Tongue (tissue), 2 donors: ENCODE results near the gene EDN3. TPM values are rescaled to one million over a fixed set of nuclear protein-coding genes. Genes with fewer than 3 reads are reported as not detected.
"Not testable (repeated sequence)": the region's sequence is repeated elsewhere in the genome, so short reads cannot be mapped to it uniquely, and the experiment has no call there.

Experiments
- DNase-seq: peaks from one replicate; pipeline ENCODE4 v3.0.0-alpha.2; 2015
- total RNA-seq: library from RNA; depleted of rRNA; stranded (reverse); fragments of >200 nt; gene quantifications from one replicate; pipeline ENCODE4 v1.2.3, GENCODE V29; 2014

The EDN3 gene
- total RNA-seq, 1 donor from 2014 or later, result 22.7 TPM

DNA sequence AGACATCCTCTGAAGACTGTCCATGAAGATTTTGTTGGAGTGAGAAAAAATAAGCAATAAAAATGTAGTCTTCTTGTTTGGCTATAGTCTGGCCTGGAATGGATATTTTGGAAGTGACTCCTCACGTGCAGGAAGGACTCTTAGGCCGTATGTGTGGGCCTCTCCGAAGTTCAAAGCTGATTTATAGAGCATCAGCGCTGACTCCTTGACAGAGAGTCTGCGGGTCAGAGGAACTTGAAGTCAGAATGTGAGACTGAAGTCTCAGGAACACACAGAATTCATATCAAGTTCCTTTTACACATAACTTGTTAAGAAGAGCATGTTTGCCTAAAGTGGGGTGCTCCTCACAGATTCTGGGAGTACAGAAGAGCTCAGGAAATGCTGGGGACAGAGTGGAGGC, 36.1 kb downstream of the EDN3 start:
- DNase-seq, result no peak

DNA sequence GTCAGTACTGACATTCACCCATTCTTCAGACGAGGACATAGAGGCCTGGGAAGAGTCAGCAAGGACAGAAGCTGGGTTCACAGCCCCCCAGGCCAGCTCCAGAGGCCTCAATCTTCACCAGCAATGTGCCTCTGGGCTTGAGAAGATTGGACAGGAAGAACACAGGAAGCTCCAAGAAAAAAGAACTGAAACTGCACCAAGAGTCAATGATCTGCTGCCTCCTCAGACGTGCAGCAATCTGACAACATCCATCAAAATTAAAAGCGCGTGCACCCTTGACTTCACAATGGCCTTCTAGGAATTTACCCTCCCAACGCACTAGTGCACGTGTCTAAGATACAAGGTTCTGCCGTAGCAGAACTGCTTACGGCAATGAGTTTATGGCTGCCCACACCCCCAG, 38.0 kb downstream of the EDN3 start:
- DNase-seq, result not testable (repeated sequence)

DNA sequence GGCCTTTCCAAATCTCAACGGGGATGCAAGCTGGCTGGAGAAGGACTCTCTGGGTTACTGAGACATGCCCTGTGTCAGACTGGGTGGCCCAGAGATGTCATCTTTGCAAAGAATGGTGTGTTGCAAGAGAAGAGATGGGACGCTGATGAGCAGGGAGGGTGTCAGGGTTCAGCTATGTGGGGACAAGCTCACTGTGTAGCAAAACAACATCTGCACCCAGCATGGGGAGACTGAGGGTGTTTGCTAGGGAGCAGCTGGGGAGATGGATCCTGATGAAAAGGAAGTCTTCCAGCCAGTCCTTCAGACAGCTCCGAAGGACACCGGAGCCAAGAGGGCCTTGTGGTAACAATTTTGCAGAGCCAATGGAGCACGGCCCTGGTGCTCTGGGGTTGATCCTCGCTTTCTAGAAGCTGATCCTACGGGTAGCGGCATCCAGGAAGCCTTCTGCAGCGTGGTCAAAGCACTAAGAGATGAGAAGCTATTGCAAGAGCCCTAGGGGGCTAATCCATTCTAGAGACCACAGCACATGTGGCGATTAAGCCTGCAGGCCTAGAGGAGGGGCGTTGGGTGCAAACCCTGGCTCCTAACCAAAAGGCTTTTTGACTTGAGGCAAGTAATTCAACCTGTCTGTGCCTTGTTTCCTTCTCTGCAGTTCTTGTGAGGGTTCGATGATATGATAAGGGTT, 39.9 kb downstream of the EDN3 start:
- DNase-seq, result no peak

DNA sequence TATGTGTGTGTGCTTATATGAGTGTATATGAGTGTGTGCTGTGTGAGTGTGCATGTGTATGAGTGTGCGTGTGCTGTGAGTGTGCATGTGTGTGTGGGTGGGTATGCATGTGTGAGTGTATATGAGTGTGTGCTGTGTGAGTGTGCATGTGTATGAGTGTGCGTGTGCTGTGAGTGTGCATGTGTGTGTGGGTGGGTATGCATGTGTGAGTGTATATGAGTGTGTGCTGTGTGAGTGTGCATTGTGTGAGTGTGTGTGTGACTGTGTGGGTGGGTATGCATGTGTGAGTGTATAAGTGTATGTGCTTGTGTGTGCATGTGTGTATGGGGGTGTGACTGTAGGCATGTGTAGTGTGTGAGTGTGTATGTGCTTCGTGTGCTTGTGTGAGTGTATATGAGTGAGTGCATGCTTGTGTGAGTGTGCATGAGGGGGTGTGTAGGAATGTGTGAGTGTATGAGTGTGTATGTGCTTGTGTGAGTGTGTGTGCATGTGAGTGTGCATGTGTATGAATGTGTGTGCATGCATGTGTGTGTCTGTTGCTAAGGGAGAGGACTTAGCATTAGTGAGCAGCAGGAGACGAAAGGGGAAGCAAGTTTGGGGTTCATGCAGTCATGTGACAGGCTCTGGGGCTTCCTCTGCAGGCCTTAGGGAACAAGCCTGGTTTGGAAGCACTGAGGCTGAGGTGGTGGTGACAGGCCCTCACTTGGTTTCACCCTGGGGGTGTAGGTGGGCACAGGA, 41.0 kb downstream of the EDN3 start:
- DNase-seq, result not testable (repeated sequence)

DNA sequence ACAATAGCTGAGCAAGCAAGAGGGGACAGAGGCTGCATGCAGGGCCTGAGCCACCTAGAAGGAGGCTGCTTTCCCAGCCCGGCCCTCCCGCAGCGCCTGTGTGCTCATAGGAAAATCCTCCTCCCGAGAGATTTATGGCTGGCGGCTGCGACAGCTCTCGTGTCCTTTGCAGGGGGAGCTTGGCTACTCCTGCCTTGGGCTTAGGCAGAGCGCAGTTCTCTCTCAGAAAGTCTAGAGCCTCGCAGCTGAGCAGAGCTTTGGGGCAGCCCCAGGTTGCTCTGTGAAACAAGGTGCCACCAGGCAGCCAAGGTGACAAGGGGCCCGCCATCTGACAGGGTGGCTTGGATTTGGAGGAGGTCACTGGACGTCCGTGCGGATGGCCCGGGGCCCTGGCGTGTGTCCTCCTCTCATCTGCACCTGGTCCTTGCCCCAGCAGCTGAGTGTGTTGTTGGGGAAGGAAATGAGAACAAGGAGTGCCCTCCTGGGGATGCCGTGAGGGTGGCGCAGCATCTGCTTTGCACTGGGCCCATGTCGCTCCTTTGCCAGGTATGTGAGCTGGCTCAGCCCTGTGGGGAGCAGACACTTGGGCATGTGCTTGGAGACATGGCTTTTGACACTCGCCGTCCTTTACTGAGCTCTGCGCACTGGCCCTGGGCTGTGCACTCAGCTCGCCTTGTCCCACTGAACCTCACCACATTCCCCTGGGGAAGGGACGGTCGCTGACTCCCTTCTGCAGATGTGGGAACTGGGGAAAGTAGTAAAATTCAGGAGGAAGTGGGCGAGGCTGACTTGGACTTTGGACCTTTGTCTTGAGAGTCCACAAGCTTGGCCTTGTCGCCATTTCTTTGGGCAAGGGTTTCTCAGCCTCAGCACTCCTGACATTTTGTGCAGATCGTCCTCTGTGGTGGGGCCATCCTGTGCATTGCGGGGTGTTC, 41.9 kb downstream of the EDN3 start:
- DNase-seq, result no peak

DNA sequence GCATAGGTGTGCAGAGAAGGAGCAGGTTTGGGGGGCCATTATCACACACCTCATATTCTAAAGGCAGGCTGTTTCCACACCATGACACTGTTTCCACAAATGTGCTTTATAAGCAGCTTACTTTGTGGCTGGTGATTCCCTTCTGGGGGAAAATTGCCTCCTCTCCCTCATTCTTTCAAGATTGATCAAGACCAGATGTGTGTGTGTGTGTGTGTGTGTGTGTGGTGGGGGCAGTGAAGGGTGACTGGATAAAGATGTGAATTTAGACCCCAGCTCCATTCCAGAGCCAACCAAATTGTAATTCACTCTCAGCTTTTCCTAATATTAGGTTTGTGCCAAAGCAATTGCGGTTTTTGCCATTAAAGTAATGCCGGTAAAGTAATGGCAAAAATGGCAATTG, 45.6 kb downstream of the EDN3 start:
- DNase-seq, result no peak

DNA sequence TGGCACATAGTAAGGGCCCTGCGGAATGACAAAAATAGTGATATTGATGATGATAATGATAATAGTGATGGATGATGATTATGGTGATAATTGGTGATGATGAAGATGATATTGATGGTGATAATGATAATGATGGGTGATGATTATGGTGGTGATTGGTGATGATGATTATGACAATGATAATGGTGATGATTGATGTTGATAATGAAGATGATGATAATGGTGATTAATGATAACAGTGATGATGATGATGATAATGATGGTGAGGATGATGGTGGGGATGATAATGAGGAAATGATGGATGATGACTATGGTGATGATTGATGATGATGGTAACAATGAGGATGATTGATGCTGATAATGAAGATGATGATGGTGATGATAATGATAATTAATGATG, 48.9 kb downstream of the EDN3 start:
- no peak for DNase-seq

DNA sequence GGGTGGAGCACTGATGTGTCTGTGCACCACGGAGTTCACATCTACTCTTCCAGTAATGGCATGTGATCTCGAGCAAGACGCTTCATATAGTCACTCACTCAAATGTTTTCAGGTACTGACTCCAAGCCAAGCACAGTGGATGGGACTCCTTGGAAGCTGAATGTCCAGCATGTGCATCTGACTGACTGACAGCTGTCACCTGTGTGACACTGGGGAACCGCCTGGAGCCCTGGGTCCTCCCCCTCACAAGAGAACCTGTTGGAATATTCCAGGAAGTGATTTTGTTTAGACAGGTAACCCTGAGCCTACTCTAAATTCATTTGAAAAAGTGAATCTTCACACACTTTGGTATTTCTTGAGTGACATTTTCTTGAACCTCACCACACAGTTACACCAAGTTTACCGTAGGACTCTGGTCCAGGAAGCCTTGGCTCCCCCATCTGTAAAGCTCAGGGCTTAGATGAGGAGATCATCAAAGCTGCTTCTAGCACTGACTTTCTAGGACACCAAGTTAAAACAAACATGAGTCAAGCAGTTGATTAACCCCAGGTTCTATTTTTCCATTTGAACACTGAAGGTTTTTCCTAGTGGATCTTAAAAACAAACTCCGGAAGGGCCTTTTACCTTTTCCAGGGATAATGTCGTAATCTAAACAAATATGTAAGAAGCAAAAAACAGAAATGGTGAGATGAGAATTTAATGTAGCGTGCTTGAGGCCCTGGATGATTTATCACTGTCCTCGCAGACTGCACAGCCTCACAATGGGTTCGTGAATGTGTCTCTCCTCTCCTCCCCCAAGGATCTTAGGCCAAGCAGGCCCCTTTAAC, 50.1 kb downstream of the EDN3 start:
- peak; percentile 73 for DNase-seq

DNA sequence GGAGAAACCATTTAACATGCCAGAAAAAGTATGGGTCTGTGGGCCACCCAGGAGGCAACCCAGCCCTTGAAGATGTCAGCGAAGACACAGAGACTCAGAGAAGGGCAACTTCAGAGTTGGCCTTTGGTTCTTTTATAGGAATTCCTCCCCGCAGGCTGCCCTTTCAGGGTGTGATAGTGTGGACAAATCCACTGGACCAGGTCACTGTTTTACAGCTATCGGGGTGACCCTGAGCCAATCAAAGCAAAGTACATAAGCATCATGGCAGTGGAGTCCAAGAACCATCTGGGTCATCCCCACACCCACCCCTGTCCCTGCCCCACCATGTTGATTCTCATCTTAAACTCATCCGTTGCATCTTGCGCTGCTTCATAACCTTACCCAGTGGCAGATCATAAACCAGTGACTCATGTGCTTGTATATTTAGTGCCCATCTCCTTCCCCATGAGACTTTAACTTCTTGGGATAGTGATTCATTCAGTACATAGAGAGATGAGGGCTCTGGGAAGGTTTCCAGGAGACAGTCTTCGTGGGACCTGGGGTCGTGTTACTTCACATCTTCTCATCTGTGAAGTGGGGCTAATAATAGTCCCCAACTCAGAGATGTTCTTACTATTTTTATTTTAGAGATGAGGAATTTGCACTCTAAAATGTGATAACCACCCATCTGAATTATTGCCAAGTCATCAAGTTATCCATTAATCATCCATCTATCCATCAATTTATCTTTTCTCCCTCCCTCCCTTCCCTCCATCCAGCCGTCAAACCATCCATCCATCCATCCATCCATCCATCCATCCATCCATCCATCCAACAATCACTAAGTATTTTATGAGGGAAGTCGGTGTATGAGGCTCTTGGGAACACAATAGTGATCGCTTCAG, 51.0 kb downstream of the EDN3 start:
- DNase-seq, result no peak

DNA sequence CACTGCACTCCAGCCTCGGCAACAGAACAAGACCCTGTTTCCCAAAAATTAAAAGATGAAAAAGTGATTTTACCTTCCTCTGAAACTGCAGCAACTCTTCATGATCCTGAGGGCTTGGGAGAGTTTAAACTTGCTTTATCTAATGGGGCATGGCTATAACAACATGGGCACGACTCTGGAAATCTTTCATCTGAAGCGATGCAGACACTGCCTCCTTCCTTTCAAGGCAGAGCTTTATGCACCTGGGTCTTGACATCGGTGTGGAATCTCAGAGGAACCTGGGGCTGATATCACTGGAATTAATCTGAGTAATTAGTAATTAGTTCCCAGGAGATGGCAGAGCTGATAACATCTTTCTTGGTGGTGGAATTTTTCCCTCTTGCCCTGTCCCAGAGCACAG, 52.1 kb downstream of the EDN3 start:
- DNase-seq, result no peak

DNA sequence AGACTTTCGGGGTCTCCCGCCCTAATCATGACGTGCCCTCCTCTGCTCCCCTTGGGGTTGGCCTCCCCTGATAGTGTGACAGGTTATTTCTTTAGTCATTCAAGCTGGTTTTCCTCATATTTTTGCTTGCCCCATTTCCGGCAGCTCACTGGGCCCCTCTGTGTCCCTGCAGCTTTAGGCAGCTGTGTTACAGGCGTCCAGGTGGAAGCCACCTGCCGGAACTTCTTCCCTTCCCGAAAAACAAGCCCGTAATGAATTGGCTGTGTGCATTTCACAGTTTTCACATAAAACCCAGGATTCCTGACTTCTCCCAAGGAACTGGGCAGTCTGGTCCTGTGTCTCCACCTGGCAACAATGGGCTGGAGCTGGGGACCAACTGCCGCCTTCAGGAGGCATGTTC, 52.6 kb downstream of the EDN3 start:
- no peak for DNase-seq

DNA sequence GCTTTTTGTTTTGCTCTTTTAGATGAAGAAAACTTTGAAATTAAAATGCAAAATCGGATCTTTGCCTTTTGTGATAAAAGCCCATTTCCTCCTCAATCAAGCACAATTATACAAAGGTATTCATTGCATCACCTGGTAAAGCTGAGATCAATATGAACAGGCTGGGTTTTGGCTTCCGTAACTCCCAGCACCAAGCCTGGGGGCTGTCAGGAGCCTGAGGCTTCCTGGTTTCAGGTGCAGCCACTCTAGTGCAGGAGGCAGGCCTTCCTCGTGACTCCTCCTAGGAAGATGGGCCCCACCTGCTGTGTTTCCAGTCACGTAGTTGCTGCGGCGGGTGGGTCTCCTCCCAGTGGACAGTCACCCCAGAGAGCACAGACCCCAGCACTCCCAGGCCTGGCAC, 54.0 kb downstream of the EDN3 start:
- no peak for DNase-seq

DNA sequence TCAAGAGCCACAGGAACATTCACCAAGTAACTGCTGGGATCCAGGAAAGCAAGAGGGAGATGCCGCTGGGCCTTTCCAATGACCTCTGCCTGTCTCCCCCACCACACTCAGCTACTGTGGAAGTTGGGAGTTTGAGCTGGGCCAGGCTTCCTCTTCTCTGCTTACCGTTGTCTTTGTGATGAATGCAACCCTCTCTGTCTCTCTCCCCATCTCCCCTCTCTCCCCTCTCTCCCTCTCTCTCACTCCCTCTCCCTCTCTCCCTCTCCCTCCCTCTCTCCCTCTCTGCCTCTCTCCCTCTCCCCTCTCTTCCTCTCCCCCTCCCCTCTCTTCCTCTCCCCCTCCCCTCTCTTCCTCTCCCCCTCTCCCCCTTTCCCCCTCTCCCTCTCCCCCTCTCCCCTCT, 54.8 kb downstream of the EDN3 start:
- no peak for DNase-seq

DNA sequence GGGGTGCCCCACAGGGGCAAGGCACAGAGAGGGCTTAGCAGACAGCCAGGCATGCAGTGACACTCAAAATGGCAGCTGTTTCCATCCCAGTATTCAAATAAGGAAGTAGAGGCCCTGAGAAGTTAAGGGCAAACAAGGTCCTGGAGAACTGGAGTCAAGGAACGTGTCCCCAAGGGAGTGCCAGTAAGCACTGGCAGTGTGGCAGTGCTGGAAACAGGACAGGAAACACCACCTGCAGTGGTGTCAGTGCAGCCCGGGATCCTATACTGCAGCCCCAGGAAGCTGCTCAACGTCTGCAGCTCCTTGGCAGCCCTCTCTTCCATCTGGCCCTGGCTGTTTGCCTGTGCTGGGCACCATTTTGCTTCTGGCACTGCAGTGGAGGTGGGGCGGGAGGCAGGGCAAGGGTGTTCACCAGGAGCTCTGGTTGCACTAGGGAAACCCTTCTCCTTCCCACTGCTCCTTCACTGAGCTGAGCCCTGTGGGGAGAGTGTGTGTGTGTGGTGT, 56.3 kb downstream of the EDN3 start:
- peak; percentile 56 for DNase-seq

DNA sequence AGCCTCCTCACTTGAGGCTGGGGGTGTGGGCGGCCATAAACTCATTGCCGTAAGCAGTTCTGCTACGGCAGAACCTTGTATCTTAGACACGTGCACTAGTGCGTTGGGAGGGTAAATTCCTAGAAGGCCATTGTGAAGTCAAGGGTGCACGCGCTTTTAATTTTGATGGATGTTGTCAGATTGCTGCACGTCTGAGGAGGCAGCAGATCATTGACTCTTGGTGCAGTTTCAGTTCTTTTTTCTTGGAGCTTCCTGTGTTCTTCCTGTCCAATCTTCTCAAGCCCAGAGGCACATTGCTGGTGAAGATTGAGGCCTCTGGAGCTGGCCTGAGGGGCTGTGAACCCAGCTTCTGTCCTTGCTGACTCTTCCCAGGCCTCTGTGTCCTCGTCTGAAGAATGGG, 58.4 kb downstream of the EDN3 start:
- DNase-seq, result not testable (repeated sequence)

DNA sequence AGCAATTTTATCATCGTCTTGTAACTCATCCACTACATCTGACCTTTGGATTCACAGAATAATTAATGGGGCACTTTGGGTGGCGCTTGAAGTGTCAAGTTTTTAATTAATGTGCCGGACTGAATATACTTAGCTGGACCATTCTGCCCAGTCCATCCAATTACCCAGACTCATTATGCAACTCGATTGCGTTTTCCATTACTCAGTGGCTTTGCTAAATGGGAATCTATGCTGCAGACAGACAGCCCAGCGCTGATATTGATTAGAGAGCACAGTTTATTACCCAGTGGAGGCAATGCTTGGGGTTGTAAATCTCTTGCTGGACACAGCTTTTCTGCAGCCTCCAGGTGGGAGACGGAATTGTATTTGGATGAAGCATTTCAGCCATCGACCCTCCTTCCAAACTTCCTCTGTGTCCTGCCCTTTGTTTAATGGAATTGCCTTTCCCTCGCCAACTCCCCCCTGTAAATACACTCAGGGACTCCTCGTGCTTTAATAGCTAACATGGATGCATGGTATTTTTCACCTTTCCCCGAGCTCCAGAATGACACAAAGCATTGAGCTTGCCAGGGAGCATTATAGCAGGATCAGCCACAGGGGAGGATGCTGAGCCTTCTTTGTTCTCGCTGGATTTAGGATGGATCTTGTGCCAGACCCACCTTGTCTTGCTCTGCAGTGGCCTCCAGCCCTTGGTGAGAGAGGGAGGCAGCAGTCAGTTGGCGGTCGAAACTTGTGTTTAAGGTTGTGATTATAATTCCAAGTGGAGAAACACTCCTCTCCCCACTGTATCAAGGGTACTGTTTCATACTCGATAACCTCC, 59.7 kb downstream of the EDN3 start:
- peak; percentile 57 for DNase-seq

DNA sequence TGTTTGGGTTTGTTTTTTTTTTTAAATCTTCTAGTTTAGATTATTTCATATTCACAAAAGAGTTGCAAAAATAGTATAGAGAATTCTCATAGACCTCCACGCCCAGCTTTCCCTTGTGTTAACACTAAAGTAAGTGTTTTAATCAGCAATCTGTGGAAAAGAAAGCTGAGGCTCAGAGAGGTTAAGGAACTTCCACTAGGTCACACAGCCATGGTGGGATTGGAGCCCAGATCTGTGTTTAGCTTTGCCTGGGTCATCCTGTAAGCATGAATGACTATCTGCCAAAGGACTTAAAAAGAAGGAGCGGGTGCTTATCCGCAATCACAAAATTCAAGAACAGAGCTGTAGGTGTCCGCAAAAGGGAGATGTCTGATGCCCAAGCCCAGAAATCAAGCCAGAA, 60.5 kb downstream of the EDN3 start:
- DNase-seq, result no peak

DNA sequence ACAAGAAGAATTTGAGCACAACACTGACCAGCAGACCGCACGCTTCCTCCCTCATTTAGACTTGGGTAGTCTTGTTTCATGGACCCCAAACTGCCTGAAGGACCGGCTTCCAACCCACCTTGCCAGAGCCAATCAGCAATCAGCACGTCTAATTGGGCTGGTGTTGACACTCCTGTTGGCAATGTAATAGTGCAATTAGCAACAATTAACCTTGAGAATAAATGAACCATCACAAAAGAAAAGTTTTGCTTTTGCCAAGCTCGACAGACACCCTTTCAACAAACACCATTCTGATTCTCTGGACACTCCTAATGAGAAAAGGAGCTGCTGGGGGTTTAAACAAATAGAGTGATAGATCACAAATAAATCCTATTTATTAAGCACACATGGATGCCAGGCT, 61.0 kb downstream of the EDN3 start:
- no peak for DNase-seq

DNA sequence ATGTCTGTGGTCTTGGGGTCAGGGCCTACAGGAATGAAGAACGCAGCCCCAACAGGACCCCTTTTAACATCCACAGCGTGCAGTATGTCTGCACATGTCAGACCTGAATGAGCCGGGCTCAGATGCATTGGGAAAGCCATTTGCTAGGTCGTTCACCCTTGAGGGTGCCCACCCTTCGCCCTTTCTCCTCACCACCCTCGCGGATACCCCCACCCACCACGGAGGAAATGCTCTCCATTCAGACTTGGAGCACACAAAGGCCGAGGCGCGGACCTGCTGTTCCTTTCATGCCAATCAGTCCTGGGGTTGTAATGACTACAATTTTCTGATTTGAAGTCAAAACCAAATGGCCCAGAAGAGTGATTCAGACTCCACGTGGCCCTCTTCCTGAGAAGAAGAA, 62.7 kb downstream of the EDN3 start:
- DNase-seq, result no peak

DNA sequence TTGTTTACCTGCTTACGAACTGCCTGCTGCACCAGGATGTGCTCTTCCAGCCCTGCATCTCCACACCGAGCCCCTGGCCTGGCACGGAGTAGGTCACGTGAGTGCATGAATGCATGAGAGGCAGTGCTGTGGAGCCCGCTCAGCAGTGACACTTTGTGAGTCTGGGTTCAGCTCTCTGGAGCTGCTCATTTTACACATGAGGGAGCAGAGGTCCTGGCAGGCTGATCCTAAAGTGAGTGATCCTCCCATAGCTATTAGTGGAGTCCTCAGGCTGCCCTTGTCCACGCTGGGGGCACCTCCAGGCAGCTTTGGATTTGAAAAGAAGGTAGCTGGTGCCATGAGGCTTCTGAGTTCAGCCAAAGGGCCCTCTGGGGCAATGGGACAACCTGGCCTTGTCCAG, 64.2 kb downstream of the EDN3 start:
- DNase-seq, result no peak
